ENCODE results near the gene HCN4. TPM values are rescaled to one million over a fixed set of nuclear protein-coding genes. Genes with fewer than 3 reads are reported as not detected.

Gene HCN4
- total RNA-seq, 1 donor from 2014 or later: 0.41 TPM

DNA sequence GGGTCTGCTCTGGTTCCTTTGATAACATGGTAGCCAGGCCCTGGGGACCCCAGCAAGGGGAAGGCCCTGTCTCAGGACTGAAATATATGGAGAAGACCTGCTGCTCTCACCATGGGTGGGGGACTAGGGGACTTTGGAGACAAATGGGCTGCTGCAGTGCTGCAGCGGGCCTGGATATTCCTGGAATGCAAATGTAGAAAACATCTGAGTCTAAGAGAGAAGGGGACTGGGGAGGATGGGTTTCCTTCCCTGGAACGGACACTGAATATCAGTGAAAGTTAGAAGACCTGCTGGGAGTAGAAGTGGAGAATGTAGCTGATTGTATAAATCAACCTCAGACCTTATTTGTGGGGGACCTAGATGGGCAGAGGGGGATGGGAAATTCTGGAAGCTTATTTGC, 3.1 kb upstream of the HCN4 start:
- Histone ChIP-seq H3K27ac (no peak overlapping the region), H3K79me2 (ENCODE audit: low read depth) (no peaks in the 10 kb centered on the region), H3K4me2 (no peak overlapping the region), H3K4me3 (no peak overlapping the region), H2AFZ (replicated peaks) (no peak overlapping the region), H3K36me3 (no peaks in the 10 kb centered on the region), H4K20me1 (ENCODE audit: low read depth) (peaks cover 7% of the 10 kb centered on the region), H3F3A (ENCODE audit: low read depth) (peaks cover 5% of the 10 kb centered on the region), H3K4me1 (peaks cover 10% of the 10 kb centered on the region), H3K27me3 (peaks cover 52% of the 10 kb centered on the region), H3K9me3 (ENCODE audit: low read depth) (no peaks in the 10 kb centered on the region), H3K9ac (no peak overlapping the region)
- peaks cover 22% of the 10 kb centered on the region for H3K4me1 Mint-ChIP-seq
- H3K4me3 Mint-ChIP-seq: no peak overlapping the region
- peaks cover 39% of the 10 kb centered on the region for H3K27me3 Mint-ChIP-seq (ENCODE audit: insufficient read depth, low read depth)
- H3K27ac Mint-ChIP-seq: no peak overlapping the region
- TF ChIP-seq EZH2phosphoT487 (IDR thresholded peaks at IDR 0.05) (no peak), EZH2 (IDR thresholded peaks at IDR 0.05) (no peak)
- TF ChIP-seq, protein P1, sequence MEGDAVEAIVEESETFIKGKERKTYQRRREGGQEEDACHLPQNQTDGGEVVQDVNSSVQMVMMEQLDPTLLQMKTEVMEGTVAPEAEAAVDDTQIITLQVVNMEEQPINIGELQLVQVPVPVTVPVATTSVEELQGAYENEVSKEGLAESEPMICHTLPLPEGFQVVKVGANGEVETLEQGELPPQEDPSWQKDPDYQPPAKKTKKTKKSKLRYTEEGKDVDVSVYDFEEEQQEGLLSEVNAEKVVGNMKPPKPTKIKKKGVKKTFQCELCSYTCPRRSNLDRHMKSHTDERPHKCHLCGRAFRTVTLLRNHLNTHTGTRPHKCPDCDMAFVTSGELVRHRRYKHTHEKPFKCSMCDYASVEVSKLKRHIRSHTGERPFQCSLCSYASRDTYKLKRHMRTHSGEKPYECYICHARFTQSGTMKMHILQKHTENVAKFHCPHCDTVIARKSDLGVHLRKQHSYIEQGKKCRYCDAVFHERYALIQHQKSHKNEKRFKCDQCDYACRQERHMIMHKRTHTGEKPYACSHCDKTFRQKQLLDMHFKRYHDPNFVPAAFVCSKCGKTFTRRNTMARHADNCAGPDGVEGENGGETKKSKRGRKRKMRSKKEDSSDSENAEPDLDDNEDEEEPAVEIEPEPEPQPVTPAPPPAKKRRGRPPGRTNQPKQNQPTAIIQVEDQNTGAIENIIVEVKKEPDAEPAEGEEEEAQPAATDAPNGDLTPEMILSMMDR (IDR thresholded peaks at IDR 0.05): no peak
- no peaks in the 10 kb centered on the region for H3K36me3 Mint-ChIP-seq
- no peak for DNase-seq (ENCODE audit: low spot score)
- H3K9me3 Mint-ChIP-seq: no peaks in the 10 kb centered on the region

DNA sequence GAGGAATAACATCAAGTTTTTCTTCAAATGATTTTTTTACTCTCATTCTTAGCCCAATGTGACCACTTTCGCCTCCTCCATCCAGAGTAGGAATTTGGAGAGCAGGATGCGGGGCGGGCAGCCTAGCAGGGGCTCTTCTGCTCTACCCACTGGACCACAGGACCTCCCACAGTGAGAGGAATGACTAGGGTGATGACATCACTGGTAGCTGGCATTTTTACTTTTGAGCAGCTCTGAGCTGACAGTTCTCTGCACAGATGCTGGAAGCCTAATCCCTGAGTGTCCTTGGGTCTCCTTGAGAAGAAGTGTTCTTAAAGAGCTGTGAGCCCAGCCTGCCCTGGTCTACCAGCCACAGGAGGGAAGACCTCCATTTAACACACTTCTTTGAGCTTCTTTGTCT, 1.4 kb upstream of the HCN4 start:
- Histone ChIP-seq H3K4me1 (peaks cover 10% of the 10 kb centered on the region), H3K27ac (no peak overlapping the region), H3K36me3 (no peaks in the 10 kb centered on the region), H3K79me2 (ENCODE audit: low read depth) (no peaks in the 10 kb centered on the region), H3K9me3 (ENCODE audit: low read depth) (no peaks in the 10 kb centered on the region), H4K20me1 (ENCODE audit: low read depth) (peaks cover 12% of the 10 kb centered on the region), H3F3A (ENCODE audit: low read depth) (peaks cover 6% of the 10 kb centered on the region), H3K4me3 (no peak overlapping the region), H3K4me2 (no peak overlapping the region), H3K27me3 (peaks cover 69% of the 10 kb centered on the region), H3K9ac (no peak overlapping the region), H2AFZ (replicated peaks) (no peak overlapping the region)
- TF ChIP-seq, protein P1 (IDR thresholded peaks at IDR 0.05): no peak
- no peak for TF ChIP-seq EZH2 (IDR thresholded peaks at IDR 0.05)
- no peak for TF ChIP-seq EZH2phosphoT487 (IDR thresholded peaks at IDR 0.05)
- peak; percentile 29 for DNase-seq (ENCODE audit: low spot score)
- peaks cover 28% of the 10 kb centered on the region for H3K4me1 Mint-ChIP-seq
- H3K4me3 Mint-ChIP-seq: peak overlapping the region; percentile 84
- no peaks in the 10 kb centered on the region for H3K36me3 Mint-ChIP-seq
- peaks cover 38% of the 10 kb centered on the region for H3K27me3 Mint-ChIP-seq (ENCODE audit: insufficient read depth, low read depth)
- no peak overlapping the region for H3K27ac Mint-ChIP-seq
- H3K9me3 Mint-ChIP-seq: no peaks in the 10 kb centered on the region

DNA sequence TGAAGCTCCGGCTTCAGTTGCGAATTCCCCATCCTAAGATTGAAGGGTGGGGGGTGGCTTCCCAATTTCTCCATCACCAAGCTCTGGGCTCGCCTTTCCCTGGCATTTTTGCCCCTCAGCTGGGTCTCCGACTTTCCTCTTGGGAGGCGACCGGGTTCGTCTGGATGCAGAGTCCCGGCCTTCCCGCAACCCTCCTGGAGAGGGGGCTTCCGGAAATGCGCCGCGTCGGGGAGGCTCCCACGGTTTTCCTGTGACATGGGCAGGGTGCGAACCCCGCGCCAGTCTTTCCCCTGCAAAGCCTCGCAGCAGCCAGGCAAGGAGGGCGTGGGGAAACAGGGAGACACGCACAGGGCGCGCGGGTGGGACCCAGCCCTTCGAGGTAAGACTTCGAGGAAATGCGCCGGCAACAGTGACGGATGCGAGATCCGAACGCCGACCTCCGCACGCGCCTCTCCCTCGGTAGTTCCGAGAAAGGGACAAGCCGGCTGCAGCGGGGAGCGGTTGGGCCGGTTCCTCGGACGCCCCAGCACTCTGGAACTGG, 466 bp upstream of the HCN4 start:
- Histone ChIP-seq H3K27ac (no peak overlapping the region), H3K4me3 (peak overlapping the region; percentile 85), H3K9ac (no peak overlapping the region), H2AFZ (replicated peaks) (peak overlapping the region; percentile 78), H3K27me3 (peaks cover 69% of the 10 kb centered on the region), H4K20me1 (ENCODE audit: low read depth) (peaks cover 12% of the 10 kb centered on the region), H3F3A (ENCODE audit: low read depth) (peaks cover 6% of the 10 kb centered on the region), H3K36me3 (no peaks in the 10 kb centered on the region), H3K79me2 (ENCODE audit: low read depth) (no peaks in the 10 kb centered on the region), H3K9me3 (ENCODE audit: low read depth) (no peaks in the 10 kb centered on the region), H3K4me1 (peaks cover 10% of the 10 kb centered on the region), H3K4me2 (peak overlapping the region; percentile 84)
- peaks cover 26% of the 10 kb centered on the region for H3K4me1 Mint-ChIP-seq
- H3K36me3 Mint-ChIP-seq: no peaks in the 10 kb centered on the region
- H3K27ac Mint-ChIP-seq: no peak overlapping the region
- DNase-seq (ENCODE audit: low spot score): peak; percentile 41
- H3K27me3 Mint-ChIP-seq (ENCODE audit: insufficient read depth, low read depth): peaks cover 34% of the 10 kb centered on the region
- H3K9me3 Mint-ChIP-seq: no peaks in the 10 kb centered on the region
- peak; percentile 94 for TF ChIP-seq EZH2phosphoT487 (IDR thresholded peaks at IDR 0.05)
- peak; percentile 94 for TF ChIP-seq EZH2 (IDR thresholded peaks at IDR 0.05)
- TF ChIP-seq, protein P1 (IDR thresholded peaks at IDR 0.05): no peak
- H3K4me3 Mint-ChIP-seq: peak overlapping the region; percentile 84

All from neural progenitor cell (in vitro differentiated cells).